HG02981 (cell line): ENCODE data around the gene ZPR1.
A peak's percentile ranks its signal among the peaks of the same experiment; 100 is the strongest.
"Not testable (repeated sequence)": the region's sequence is repeated elsewhere in the genome, so short reads cannot be mapped to it uniquely, and the experiment has no call there.

Source experiments
- ATAC-seq: cut with Tn5 transposase; IDR thresholded peaks from one replicate; pipeline ENCODE4 v1.9.1; 2021; ENCODE audit warnings: mild to moderate bottlenecking, moderate library complexity; ENCODE audit not compliant: unreplicated experiment

The ZPR1 gene, protein sequence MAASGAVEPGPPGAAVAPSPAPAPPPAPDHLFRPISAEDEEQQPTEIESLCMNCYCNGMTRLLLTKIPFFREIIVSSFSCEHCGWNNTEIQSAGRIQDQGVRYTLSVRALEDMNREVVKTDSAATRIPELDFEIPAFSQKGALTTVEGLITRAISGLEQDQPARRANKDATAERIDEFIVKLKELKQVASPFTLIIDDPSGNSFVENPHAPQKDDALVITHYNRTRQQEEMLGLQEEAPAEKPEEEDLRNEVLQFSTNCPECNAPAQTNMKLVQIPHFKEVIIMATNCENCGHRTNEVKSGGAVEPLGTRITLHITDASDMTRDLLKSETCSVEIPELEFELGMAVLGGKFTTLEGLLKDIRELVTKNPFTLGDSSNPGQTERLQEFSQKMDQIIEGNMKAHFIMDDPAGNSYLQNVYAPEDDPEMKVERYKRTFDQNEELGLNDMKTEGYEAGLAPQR

DNA sequence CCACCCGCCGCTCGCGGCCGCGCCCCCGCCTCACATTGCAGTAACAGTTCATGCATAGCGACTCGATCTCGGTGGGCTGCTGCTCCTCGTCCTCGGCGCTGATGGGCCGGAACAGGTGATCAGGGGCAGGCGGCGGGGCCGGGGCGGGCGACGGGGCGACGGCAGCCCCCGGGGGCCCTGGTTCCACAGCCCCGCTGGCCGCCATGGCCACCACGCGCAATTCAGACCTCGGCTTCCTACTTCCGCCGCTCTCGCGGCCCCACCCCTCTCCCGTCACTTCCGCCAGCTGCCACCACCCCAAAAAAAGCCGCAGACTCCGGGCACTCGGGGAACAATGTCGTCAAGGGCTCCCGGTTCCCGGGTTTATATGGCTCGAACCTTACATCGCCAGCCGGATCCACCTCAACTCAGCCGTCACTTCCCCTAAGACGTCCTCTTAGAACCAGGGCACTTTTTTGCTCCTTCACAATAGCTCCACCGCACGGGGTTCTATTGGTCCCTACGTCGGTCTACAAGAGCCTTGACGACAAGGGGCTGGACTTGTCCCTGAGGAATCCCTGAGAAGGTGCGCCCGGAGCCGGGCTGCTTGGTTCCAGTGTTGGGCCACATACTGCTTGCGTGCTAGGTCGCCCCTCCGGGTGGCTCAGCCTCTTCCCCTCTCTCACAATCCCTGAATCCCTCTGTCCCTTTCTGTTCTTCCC lies at the start of gene ZPR1:
Gene ZPR1 (minus strand): TSS at position 238 of the 701 bp plus-strand sequence. CDS start 33 bp downstream, at position 205.
- ATAC-seq, result peak; percentile 80

DNA sequence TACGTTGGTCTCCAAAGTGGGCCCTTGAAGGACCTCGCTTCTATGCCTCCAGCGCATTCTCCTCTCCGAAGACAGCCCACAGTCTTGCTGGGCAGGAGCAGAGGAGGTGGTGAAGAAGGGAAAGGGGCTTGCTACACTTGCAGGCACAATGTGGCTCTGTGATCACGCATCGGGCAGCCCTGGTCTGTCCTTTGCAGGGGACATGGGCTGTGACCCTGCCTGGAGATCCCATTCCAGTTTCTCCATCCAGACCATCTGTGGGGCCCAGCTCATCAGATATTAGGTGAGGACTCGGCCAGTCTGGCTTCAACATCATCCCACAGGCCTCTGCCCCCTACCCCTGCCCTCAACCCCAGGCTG lies 48.8 kb upstream of the ZPR1 start:
- ATAC-seq, result no peak

DNA sequence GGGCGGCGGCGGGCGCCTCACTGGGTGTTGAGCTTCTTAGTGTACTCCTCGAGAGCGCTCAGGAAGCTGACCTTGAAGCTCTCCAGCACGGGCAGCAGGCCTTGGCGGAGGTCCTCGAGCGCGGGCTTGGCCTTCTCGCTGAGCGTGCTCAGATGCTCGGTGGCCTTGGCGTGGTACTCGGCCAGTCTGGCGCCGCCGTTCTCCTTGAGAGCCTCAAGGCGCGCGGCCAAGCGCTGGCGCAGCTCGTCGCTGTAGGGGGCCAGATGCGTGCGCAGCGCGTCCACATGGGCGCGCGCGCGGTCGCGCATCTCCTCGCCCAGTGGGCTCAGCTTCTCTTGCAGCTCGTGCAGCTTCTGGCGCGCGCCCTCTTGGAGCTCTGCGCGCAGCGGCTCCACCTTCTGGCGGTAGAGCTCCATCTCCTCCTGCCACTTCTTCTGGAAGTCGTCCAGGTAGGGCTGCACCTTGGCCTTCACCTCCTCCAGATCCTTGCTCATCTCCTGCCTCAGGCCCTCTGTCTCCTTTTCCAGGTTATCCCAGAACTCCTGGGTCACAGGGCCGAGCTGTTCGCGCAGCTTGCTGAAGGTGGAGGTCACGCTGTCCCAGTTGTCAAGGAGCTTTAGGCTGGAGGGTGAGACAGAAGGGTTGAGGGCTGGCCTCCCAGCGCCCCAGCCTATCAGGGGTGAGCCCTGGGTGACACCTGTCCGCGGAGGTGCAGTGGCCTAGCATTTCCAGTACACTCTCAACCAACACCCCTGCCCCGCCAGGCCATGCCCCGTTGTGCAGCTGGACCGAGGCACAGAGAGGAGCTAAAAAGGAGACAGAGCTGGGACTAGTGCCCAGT lies 48.2 kb upstream of the ZPR1 start:
- ATAC-seq, result peak; percentile 83

DNA sequence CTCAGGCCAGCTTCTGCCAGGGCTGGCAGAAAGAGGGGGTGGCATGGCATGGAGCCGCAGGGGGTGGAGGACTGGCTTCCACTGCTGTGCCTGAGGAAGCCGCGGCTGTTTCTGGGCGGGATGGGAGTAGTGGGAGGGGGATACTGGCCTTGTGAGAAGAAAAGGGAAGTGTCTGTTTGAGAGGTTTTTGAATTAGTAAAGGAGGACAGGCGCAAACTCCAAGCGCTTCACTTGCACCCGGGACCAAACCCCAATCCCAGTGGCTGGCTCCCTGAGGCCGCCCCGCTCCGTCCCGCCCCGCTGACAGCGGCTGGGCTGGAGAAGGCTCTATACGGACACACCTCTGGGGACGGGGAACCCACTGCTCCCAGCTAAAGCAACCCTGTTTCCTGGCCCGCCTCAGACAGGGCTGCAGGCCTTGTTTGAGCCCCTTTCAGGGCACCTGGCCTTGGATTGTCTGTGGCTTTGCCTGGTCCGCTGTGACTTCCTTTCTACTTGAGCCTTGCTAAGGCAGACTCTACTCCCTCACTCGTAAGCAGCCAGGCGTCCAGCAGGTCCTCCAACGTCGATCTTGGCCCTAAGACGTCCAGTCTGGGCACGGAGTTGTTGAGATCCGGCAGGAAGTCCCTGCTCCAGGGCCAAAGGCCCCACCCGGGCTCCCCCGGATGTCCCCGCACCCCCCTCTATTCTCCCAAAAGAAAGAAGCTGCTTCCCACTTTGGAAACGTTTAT lies 47.4 kb upstream of the ZPR1 start:
- peak; percentile 11 for ATAC-seq

DNA sequence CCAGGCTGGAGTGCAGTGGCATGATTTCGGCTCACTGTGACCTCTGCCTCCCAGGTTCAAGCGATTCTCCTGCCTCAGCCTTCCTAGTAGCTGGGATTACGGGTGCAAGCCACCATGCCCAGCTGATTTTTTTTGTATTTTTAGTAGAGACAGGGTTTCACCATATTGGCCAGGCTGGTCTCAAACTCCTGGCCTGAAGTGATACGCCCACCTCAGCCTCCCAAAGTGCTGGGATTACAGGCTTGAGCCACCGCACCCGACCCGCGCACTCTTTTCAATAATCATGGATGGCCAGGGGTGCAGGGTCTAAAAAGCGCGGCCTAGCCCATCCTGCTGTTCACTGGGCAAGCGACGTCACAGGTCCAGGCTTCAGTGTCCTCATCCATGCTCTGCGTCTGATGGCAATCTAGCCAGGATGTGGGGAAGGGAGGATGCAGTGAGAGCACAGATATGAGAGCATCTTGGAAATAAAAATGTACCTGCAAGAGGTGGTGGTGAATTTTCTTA lies 46.8 kb upstream of the ZPR1 start:
- ATAC-seq, result not testable (repeated sequence)

DNA sequence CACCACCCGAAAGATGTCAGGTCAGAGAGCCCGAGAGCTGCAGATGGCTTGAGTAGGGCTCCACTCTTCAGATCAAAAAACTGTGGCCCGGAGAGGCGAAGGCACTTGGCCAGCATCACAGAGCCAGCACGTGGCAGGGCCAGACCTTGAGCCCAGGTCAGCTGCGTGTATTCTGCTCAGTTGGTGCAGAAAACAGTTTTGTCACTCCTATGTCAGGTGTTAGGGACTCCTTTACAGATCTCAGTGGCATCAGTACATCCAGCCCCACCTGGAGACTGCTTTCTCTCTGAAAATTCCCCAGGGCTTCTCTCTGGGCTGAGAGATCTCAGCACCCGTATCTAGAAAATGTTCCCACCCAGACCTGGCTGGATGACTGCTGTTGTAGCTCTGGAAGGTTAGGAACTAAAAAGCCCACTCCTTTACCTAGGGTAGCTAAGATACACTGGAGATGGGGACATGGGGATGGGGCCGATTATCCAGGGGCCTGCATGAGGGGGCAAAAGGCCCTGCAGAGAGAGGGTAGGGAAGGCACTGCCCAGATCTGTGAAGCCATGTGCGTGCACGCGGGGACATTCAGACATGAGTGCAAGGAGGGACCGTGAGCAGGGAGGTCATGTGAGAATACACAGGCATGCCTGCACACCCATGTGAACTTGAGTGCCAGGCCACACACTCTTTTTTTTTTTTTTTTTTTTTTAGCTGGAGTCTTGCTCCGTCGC lies 46.2 kb upstream of the ZPR1 start:
- ATAC-seq, result no peak

DNA sequence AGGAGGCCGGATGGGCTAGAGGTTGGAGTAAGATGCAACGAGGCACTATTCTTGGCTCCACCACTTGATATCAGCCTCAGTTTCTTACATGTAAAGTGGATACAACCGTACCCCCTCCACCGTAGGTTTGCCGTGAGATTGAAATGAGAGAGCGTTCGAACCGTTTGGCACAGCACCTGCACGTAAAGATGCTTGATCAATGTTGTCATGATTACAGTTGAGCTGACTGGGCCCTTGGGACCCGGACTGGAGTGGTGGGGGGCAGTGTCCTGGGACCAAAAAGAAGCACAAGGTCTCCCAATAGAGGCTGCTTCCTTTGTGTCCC lies 45.6 kb upstream of the ZPR1 start:
- no peak for ATAC-seq

DNA sequence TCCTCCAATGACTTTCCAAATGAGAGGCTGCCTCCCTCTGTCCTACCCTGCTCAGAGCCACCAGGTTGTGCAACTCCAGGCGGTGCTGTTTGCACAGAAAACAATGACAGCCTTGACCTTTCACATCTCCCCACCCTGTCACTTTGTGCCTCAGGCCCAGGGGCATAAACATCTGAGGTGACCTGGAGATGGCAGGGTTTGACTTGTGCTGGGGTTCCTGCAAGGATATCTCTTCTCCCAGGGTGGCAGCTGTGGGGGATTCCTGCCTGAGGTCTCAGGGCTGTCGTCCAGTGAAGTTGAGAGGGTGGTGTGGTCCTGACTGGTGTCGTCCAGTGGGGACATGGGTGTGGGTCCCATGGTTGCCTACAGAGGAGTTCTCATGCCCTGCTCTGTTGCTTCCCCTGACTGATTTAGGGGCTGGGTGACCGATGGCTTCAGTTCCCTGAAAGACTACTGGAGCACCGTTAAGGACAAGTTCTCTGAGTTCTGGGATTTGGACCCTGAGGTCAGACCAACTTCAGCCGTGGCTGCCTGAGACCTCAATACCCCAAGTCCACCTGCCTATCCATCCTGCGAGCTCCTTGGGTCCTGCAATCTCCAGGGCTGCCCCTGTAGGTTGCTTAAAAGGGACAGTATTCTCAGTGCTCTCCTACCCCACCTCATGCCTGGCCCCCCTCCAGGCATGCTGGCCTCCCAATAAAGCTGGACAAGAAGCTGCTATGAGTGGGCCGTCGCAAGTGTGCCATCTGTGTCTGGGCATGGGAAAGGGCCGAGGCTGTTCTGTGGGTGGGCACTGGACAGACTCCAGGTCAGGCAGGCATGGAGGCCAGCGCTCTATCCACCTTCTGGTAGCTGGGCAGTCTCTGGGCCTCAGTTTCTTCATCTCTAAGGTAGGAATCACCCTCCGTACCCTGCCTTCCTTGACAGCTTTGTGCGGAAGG lies 44.8 kb upstream of the ZPR1 start:
- no peak for ATAC-seq

DNA sequence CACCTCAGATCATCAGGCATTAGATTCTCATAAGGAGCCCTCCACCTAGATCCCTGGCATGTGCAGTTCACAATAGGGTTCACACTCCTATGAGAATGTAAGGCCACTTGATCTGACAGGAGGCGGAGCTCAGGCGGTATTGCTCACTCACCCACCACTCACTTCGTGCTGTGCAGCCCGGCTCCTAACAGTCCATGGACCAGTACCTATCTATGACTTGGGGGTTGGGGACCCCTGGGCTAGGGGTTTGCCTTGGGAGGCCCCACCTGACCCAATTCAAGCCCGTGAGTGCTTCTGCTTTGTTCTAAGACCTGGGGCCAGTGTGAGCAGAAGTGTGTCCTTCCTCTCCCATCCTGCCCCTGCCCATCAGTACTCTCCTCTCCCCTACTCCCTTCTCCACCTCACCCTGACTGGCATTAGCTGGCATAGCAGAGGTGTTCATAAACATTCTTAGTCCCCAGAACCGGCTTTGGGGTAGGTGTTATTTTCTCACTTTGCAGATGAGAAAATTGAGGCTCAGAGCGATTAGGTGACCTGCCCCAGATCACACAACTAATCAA lies 44.0 kb upstream of the ZPR1 start:
- no peak for ATAC-seq

DNA sequence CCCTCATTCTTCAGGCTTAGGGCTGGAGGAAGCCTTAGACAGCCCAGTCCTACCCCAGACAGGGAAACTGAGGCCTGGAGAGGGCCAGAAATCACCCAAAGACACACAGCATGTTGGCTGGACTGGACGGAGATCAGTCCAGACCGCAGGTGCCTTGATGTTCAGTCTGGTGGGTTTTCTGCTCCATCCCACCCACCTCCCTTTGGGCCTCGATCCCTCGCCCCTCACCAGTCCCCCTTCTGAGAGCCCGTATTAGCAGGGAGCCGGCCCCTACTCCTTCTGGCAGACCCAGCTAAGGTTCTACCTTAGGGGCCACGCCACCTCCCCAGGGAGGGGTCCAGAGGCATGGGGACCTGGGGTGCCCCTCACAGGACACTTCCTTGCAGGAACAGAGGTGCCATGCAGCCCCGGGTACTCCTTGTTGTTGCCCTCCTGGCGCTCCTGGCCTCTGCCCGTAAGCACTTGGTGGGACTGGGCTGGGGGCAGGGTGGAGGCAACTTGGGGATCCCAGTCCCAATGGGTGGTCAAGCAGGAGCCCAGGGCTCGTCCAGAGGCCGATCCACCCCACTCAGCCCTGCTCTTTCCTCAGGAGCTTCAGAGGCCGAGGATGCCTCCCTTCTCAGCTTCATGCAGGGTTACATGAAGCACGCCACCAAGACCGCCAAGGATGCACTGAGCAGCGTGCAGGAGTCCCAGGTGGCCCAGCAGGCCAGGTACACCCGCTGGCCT lies 42.5 kb upstream of the ZPR1 start:
- no peak for ATAC-seq

DNA sequence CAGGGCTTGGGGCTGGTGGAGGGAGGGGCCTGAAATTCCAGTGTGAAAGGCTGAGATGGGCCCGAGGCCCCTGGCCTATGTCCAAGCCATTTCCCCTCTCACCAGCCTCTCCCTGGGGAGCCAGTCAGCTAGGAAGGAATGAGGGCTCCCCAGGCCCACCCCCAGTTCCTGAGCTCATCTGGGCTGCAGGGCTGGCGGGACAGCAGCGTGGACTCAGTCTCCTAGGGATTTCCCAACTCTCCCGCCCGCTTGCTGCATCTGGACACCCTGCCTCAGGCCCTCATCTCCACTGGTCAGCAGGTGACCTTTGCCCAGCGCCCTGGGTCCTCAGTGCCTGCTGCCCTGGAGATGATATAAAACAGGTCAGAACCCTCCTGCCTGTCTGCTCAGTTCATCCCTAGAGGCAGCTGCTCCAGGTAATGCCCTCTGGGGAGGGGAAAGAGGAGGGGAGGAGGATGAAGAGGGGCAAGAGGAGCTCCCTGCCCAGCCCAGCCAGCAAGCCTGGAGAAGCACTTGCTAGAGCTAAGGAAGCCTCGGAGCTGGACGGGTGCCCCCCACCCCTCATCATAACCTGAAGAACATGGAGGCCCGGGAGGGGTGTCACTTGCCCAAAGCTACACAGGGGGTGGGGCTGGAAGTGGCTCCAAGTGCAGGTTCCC lies 41.8 kb upstream of the ZPR1 start, which contains the start of gene APOC3:
Gene APOC3 (plus strand): TSS at position 383 of the 659 bp plus-strand sequence. CDS start 676 bp downstream, outside the sequence.
- ATAC-seq, result no peak

DNA sequence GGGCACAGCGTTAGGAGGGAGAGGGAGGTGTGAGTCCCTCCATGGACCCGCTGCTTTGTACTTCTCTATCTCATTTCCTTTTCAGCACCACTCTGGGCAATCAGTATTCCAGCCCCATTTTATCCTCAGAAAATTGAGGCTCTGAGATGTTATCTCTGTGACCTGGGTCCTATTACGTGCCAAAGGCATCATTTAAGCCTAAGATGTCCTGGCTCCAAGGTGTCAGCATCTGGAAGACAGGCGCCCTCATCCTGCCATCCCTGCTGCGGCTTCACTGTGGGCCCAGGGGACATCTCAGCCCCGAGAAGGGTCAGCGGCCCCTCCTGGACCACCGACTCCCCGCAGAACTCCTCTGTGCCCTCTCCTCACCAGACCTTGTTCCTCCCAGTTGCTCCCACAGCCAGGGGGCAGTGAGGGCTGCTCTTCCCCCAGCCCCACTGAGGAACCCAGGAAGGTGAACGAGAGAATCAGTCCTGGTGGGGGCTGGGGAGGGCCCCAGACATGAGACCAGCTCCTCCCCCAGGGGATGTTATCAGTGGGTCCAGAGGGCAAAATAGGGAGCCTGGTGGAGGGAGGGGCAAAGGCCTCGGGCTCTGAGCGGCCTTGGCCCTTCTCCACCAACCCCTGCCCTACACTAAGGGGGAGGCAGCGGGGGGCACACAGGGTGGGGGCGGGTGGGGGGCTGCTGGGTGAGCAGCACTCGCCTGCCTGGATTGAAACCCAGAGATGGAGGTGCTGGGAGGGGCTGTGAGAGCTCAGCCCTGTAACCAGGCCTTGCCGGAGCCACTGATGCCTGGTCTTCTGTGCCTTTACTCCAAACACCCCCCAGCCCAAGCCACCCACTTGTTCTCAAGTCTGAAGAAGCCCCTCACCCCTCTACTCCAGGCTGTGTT lies 41.1 kb upstream of the ZPR1 start:
- ATAC-seq, result no peak

DNA sequence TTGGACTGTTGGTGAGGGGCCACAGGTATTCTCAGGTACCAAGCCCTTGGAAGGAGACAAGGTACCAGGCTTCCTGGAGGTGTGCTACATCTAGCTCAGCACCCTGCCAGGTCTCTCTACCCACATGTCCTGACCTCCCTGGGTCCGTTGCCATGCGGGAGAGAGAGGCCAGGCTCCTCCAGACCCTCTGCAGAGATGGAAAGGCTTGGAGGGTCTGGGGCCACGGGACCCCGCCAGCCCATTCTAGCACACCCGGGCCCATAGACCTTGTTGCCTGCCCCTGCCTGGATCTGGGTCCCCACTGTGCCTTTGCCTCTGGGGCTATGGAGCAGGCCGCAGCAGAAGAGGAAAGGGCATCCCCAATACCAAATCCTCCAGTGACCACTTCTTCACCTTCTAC lies 39.6 kb upstream of the ZPR1 start:
- no peak for ATAC-seq

DNA sequence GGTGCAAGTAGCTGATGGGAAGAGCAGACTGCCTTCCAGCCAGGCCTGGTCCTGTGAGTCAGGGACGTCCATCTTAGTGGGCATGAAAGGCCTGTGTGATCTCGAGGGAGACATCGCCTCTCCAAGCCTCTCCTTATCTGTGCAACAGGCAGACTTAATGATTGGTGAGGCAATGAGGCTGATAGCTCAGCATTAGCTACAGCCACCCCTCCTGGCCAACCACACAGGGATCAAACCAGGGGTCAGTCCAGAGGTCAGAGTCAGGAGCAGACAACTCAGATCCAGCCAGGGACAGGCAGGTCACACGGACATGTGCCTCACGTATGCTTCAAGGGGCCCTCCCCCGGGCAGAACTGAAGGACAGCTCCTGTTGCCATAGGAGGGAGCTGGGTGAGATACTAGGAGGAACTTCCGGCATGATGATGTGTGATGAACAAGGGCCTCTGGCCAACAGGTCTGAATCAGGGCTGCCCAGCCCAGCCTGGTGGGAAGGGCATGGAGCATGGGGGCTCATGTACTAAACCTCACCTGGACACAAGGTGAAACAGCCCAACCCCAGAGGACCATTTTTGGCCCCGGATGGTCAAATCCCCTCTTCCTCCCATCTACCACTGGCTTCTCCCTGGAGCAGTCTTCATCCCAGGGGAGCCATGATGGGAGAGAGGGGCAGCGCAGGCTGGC lies 39.1 kb upstream of the ZPR1 start:
- ATAC-seq, result no peak

DNA sequence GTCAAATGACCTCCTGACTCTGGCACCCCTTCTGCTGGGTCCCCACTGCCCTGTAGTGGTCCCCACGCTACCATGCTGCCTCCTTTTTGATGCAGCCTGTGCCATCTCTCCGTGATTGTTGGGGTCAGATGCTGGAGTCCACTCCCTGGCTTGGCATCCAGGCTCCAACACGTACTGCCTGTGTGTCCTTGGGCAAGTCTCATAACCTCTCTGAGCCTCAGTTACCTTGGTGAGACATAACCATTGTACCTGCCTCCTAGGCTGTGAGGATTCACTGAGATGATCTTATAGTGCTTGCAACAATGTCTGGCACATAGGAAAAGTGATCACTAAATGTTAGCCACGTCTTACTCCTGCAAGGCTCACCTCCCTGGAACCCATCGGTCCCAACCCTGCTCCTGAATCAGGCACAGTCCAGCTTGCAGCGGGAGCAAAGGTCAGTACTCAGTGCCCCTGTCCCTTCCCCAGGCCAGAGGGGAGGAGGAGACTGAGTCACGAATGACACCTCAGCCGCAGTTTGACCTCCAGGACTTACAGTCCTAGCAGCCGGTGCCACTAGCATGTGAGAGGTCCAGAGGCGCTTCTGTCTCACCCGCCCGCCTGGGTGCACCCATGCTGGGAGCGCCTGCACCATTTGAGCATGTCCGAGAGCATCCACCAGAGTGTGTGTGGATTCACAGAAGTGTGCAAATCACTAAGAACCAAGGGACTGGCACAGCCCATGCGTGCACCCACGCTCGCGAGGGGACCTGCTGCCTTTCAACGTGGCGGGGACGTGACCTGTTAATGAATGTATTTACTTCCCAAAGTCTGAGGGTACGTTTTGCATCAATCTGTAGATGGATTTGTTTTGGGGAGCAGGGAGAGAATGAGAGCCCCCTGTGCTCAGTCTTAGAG lies 38.3 kb upstream of the ZPR1 start:
- no peak for ATAC-seq
